HG03280 (cell line): ENCODE data around the gene ABHD12.
A peak's percentile ranks its signal among the peaks of the same experiment; 100 is the strongest.
"Not testable (repeated sequence)": the region's sequence is repeated elsewhere in the genome, so short reads cannot be mapped to it uniquely, and the experiment has no call there.

ENCODE experiments used
- ATAC-seq: cut with Tn5 transposase; IDR thresholded peaks from one replicate; pipeline ENCODE4 v1.9.1; 2021; ENCODE audit warnings: mild to moderate bottlenecking, moderate library complexity; ENCODE audit not compliant: unreplicated experiment

ABHD12 gene

GRCh38 chr20:25390538-25391528 is at the start of gene ABHD12:
Gene ABHD12 (minus strand): TSS chr20:25390835. CDS start chr20:25390703, 132 bp downstream.
- ATAC-seq: peak; percentile 88

GRCh38 chr20:25439328-25439727 is 48.7 kb upstream of the ABHD12 start:
- ATAC-seq: no peak

- ATAC-seq: no peak
Measured at GRCh38 chr20:25437153-25437581, 46.5 kb upstream of the ABHD12 start.

- no peak for ATAC-seq
Measured at GRCh38 chr20:25424536-25424935, 33.9 kb upstream of the ABHD12 start.

- ATAC-seq: no peak
Measured at GRCh38 chr20:25422032-25422431, 31.4 kb upstream of the ABHD12 start.

GRCh38 chr20:25421102-25421501 is 30.5 kb upstream of the ABHD12 start:
- ATAC-seq: no peak

GRCh38 chr20:25418776-25419175 is 28.1 kb upstream of the ABHD12 start:
- no peak for ATAC-seq

GRCh38 chr20:25408890-25409289 is 18.3 kb upstream of the ABHD12 start:
- no peak for ATAC-seq

- ATAC-seq: no peak
Measured at GRCh38 chr20:25408170-25408547, 17.5 kb upstream of the ABHD12 start.

GRCh38 chr20:25407311-25408169 is 16.9 kb upstream of the ABHD12 start, which contains the start of gene GINS1:
Gene GINS1 (plus strand): TSS chr20:25407673. CDS start chr20:25407821, 148 bp downstream.
- ATAC-seq: peak; percentile 88

GRCh38 chr20:25402583-25402982 is 11.9 kb upstream of the ABHD12 start:
- ATAC-seq: no peak

GRCh38 chr20:25400291-25400732 is 9.7 kb upstream of the ABHD12 start:
- ATAC-seq: not testable (repeated sequence)

GRCh38 chr20:25399037-25399430 is 8.4 kb upstream of the ABHD12 start:
- peak; percentile 50 for ATAC-seq

- ATAC-seq: no peak
Measured at GRCh38 chr20:25398376-25399036, 7.9 kb upstream of the ABHD12 start.

- ATAC-seq: no peak
Measured at GRCh38 chr20:25397821-25398220, 7.2 kb upstream of the ABHD12 start.

- no peak for ATAC-seq
Measured at GRCh38 chr20:25397096-25397495, 6.5 kb upstream of the ABHD12 start.

- ATAC-seq: no peak
Measured at GRCh38 chr20:25394996-25395395, 4.4 kb upstream of the ABHD12 start.

GRCh38 chr20:25394276-25394675 is 3.6 kb upstream of the ABHD12 start:
- ATAC-seq: no peak

GRCh38 chr20:25389858-25390537 is 637 bp downstream of the ABHD12 start:
- peak; percentile 26 for ATAC-seq

- ATAC-seq: no peak
Measured at GRCh38 chr20:25389401-25389857, 1.2 kb downstream of the ABHD12 start.
